Transverse colon (tissue), 4 donors: ENCODE data around the gene KIF5A. TPM values are rescaled to one million over a fixed set of nuclear protein-coding genes. Genes with fewer than 3 reads are reported as not detected.
"Not testable (repeated sequence)": the region's sequence is repeated elsewhere in the genome, so short reads cannot be mapped to it uniquely, and the experiment has no call there.

Source experiments
- DNase-seq: peaks from one replicate; pipeline ENCODE4 v3.0.0-alpha.2; 2019
- H3K27ac ChIP-seq, 4 donors: fragments of 200-600 bp; sonication (generic); 2 replicates each; pipeline ENCODE4 v1.5.1; 2016 to 2018; ENCODE audit warnings: inconsistent platforms in 4 of 4
- H3K27me3 ChIP-seq: fragments of 200-600 bp; sonication (generic); 2 replicates; pipeline ENCODE4 v1.5.1; 2017; ENCODE audit warnings: inconsistent platforms
- H3K36me3 ChIP-seq, 4 donors: fragments of 200-600 bp; sonication (generic); 2 replicates each; pipeline ENCODE4 v1.5.1; 2017 to 2019; ENCODE audit warnings: inconsistent platforms in 4 of 4
- H3K4me1 ChIP-seq, 4 donors: fragments of 200-600 bp; sonication (generic); 2 replicates each; pipeline ENCODE4 v1.5.1; 2017 to 2020; ENCODE audit warnings: inconsistent platforms in 4 of 4
- H3K4me3 ChIP-seq, 4 donors: fragments of 200-600 bp; sonication (generic); 1 replicate in 1 of 4; 2 replicates in 3 of 4; pipeline versions ENCODE4 v1.5.1 to v1.6.1; 2017 to 2019; ENCODE audit warnings: inconsistent platforms in 4 of 4
- H3K9me3 ChIP-seq, 2 donors: fragments of 200-600 bp; sonication (generic); 2 replicates each; pipeline ENCODE4 v1.5.1; 2017 to 2019; ENCODE audit warnings: inconsistent platforms in 2 of 2
- CTCF ChIP-seq, 5 experiments: fragments of 200-600 bp in 3 of 5; fragments of 450-650 bp in 2 of 5; sonication (generic) in 3 of 5; IDR thresholded peaks; 1 replicate in 2 of 5; 2 replicates in 3 of 5; pipeline ENCODE4 v1.5.1; 2016 to 2017; ENCODE audit warnings: antibody characterized with exemption in 5 of 5, inconsistent platforms in 3 of 5, mild to moderate bottlenecking in 2 of 5, moderate library complexity in 1 of 5
- EP300 ChIP-seq: sonication (generic); formaldehyde crosslinking; IDR thresholded peaks from one replicate; pipeline ENCODE4 v1.6.1; 2017; ENCODE audit warnings: antibody characterized with exemption, low read depth
- POLR2A ChIP-seq: fragments of 450-650 bp; IDR thresholded peaks from one replicate; pipeline ENCODE4 v1.6.1; 2016; ENCODE audit warnings: antibody characterized with exemption, mild to moderate bottlenecking, moderate library complexity
- POLR2AphosphoS5 ChIP-seq, 3 donors: sonication (generic); formaldehyde crosslinking; IDR thresholded peaks; one replicate each; pipeline ENCODE4 v1.6.1; 2016; ENCODE audit warnings: antibody characterized with exemption in 3 of 3
- WGBS, 2 donors: methylation state at CpG; one replicate each; pipeline ENCODE4 v1.1.5; 2018; ENCODE audit warnings: low coverage in 1 of 2; 5-methylcytosine and 5-hydroxymethylcytosine counted together
- in situ Hi-C, 4 donors: fragments of 200-750 bp; cut with MboI; loops; one replicate each; pipeline versions ENCODE4 v1.15.0 to v1.15.1; 2017; ENCODE audit warnings: low sequenced_read_pairs in 3 of 4, low pct_ligation_motif_present in 1 of 4, low pct_unique_long_range_greater_than_20kb in 1 of 4
- intact Hi-C: fragments of 100-400 bp; cut with DNase I; formaldehyde crosslinking; loops from one replicate; pipeline ENCODE4 v1.15.1; 2023; ENCODE audit warnings: low total_unique reads
- total RNA-seq, 4 donors: library from RNA; depleted of rRNA; stranded (reverse); fragments of >200 nt; gene quantifications; one replicate each; pipeline ENCODE4 v1.1.0, GENCODE V29; 2016

Gene KIF5A
- total RNA-seq, 4 donors from 2014 or later = 1.3 to 6.2 (median 1.6) TPM

- WGBS, 2 donors = 67 to 89% methylated on average over 2 of the region's 2 CpGs
- Histone ChIP-seq H3K36me3 (no peaks in the 10 kb centered on the region), H3K4me3 (no peak overlapping the region), H3K4me1 (peaks cover 0 to 1% (median under 1%) of the 10 kb centered on the region in 4 donors), H3K27ac (no peak overlapping the region), H3K27me3 (peaks cover 29% of the 10 kb centered on the region), H3K9me3 (no peaks in the 10 kb centered on the region)
- intact Hi-C loops = no loop called here
- TF ChIP-seq POLR2AphosphoS5 (IDR thresholded peaks at IDR 0.05) = no peak
- no peak for TF ChIP-seq CTCF (IDR thresholded peaks at IDR 0.05)
- no peak for TF ChIP-seq EP300
- no peak for TF ChIP-seq POLR2A
- in situ Hi-C loops = no loop called here
- no peak for DNase-seq
These were observed 35.3 kb downstream of the KIF5A start for GRCh38 chr12:57585156-57585555.

GRCh38 chr12:57586128-57586527, 36.3 kb downstream of the KIF5A start:
- H3K27me3 ChIP-seq = peaks cover 29% of the 10 kb centered on the region
- H3K36me3 ChIP-seq = no peaks in the 10 kb centered on the region
- DNase-seq = no peak
- peaks cover 0 to 7% (median 6%) of the 10 kb centered on the region in 4 donors for H3K4me1 ChIP-seq
- WGBS, 2 donors = 81 to 87% methylated on average over 3 of the region's 3 CpGs
- H3K4me3 ChIP-seq = no peak overlapping the region
- H3K27ac ChIP-seq = no peak overlapping the region
- no peaks in the 10 kb centered on the region for H3K9me3 ChIP-seq
- intact Hi-C loops (no loop called here), in situ Hi-C loops (no loop called here)
- TF ChIP-seq POLR2AphosphoS5 (IDR thresholded peaks at IDR 0.05) (no peak), CTCF (IDR thresholded peaks at IDR 0.05) (no peak), POLR2A (no peak), EP300 (no peak)

- in situ Hi-C loops (no loop called here), intact Hi-C loops (no loop called here)
- H3K27ac ChIP-seq = no peak overlapping the region
- H3K4me1 ChIP-seq = peaks cover 1 to 11% (median 10%) of the 10 kb centered on the region in 4 donors
- H3K9me3 ChIP-seq = no peaks in the 10 kb centered on the region
- DNase-seq = no peak
- 88 to 94% methylated on average over 3 of the region's 3 CpGs for WGBS, 2 donors
- H3K27me3 ChIP-seq = peaks cover 29% of the 10 kb centered on the region
- H3K4me3 ChIP-seq = no peak overlapping the region
- H3K36me3 ChIP-seq = no peaks in the 10 kb centered on the region
- TF ChIP-seq POLR2AphosphoS5 (IDR thresholded peaks at IDR 0.05) (no peak), EP300 (no peak), CTCF (IDR thresholded peaks at IDR 0.05) (no peak), POLR2A (no peak)
These were observed 37.1 kb downstream of the KIF5A start for GRCh38 chr12:57586832-57587429.

GRCh38 chr12:57588951-57589610, 39.2 kb downstream of the KIF5A start:
- intact Hi-C loops, DNase-seq, H3K9me3 ChIP-seq, H3K36me3 ChIP-seq, H3K4me3 ChIP-seq, H3K27ac ChIP-seq, in situ Hi-C loops: not testable (repeated sequence)
- H3K4me1 ChIP-seq = peaks cover 7 to 20% (median 17%) of the 10 kb centered on the region in 4 donors
- peaks cover 15% of the 10 kb centered on the region for H3K27me3 ChIP-seq
- 85 to 87% methylated on average over 5 to 15 of the region's 15 CpGs for WGBS, 2 donors
